GM10847 (cell line): ENCODE measurements around the gene LPP.

Source experiments
- POLR2A ChIP-seq: IDR thresholded peaks from 2 replicates; pipeline ENCODE4 v1.6.1; 2011; ENCODE audit not compliant: insufficient read length; ENCODE audit errors: extremely low read depth

Gene LPP

GRCh38 chr3:188341501-188341900, 187.5 kb downstream of the LPP start:
- no peak for TF ChIP-seq POLR2A

DNA sequence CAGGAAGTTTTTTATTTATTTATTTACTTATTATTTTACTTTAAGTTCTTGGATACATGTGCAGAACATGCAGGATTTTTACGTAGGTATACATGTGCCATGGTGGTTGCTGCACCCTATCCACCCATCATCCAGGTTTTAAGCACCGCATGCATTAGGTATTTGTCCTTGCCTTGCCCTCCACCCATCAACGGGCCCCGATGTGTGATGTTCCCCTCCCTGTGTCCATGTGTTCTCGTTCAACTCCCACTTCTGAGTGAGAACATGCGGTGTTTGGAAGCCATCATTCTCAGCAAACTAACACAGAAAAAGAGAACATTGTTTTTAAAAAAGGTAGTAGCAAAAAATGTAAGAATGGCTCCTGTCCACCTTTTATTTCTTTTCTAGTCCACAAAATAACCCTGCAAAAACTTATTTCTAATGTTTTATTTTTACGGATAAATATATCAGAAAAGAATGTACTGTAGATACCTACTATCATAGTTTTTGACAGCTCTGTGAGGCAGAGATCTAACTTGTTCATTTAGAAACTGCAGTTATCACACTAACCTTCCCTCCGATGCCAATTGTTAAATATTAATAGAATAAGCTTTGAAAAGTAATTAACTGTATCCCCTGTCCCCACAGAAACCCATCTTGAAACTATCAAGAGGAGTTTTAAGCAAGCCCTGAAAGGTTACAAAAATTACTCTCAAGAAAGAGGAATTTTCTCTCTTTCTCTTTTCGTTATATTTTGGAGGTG, 189.2 kb downstream of the LPP start:
- TF ChIP-seq POLR2A = no peak

GRCh38 chr3:188343894-188344293, 189.9 kb downstream of the LPP start:
- TF ChIP-seq POLR2A = no peak

DNA sequence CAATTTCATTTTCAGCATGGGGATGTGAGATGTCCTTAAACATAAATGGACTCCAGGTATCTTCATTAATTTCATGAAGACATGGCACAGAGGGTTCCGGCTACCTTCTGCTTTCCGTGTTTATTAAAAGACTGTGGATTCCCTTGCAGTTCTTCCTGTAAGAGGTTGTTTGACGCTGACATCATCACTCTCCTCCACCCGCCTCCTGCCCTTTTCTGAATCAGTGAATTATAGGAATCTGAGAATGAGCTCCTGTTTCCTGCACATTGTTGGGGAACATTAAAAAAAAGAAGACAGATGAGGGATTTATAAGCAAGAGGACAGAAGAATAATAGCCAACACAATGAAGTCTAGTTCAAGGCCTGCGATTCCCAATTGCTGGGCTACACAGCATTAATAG, 191.3 kb downstream of the LPP start:
- no peak for TF ChIP-seq POLR2A

DNA sequence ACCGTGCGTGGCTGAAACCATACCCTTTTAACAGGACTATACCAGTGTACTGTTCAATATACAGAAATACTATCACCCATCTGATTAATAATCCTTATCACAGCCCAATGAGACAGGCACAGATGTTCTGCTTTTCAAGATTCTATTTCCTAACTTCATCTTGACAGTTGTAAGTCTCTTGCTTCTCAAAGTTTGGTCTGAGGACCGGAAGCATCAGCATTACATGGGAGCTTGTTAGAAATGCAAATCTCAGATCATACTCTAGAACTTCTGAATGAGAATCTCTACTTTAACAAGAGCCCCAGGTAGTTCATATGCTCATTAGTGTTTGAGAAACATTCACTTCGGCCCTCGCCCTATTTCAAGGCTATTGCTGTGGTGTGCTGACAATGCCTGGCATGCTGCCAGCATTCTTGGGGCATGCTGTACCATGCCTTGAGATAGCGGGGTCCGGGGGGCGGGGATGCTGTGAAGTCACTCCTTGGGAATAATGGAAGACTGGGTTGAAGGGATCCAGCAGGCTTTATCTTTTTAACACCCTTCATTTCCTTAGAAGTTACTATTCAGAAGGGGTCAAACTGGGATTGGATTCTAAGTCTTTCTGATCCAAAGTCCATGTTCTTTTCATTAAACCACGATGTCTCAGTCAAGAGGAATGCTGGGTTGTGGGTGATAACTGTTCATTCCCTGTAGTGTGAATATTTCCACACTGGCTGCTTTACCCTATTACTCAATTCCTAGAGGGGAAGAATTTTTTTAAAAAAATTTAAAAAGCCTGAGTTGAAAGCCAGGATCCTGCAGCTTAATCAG, 194.7 kb downstream of the LPP start:
- no peak for TF ChIP-seq POLR2A

DNA sequence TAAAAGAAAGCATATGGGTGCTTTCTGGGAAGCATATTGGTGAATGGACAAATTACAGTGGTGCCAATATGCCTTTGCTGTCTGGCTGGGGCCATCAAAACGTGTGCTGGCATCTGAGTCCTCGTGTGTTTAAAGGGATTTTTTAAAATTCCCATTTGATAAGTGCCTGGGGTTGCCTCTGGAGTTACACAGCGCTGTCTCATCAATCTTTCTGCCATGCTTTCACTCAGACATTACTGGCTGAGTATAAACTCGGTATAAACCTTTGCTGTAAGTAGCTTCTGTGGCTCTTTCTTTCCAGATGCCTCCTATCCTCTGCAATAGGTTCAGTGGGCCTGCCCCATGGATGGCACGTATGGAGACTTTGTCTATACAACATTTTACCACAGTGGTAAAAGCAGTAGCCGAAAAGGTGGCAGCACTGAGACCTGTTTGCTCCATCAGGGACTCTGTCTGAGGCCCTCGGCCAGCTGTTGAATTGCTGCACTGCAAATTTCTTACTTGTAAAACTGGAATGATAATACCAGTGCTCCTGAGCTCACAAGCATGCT, 195.5 kb downstream of the LPP start:
- TF ChIP-seq POLR2A = no peak

GRCh38 chr3:188349933-188350332, 196.0 kb downstream of the LPP start:
- no peak for TF ChIP-seq POLR2A

- TF ChIP-seq POLR2A = no peak
These were observed 197.0 kb downstream of the LPP start for GRCh38 chr3:188350961-188351360.

DNA sequence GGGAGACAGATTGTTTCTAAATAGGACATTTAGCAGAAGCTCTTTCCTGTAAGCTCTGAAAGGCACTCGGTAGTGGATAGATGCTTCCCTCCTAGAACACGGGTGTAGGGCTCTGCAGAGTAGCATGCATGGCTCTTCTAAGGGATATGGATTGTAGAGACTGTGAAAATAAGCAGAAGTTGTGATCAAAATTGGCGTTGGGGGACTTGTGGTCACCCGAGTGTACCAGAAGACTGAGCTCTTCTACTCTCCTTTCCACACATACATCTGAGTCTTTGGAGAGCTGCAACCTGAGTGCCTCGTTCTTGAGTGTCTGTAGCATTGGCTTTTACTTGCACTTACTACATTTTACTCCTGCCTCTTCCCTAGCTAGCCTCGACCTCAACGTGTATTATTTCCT, 197.7 kb downstream of the LPP start:
- no peak for TF ChIP-seq POLR2A

GRCh38 chr3:188352196-188352927, 198.4 kb downstream of the LPP start:
- no peak for TF ChIP-seq POLR2A

GRCh38 chr3:188353426-188353825, 199.5 kb downstream of the LPP start:
- no peak for TF ChIP-seq POLR2A

DNA sequence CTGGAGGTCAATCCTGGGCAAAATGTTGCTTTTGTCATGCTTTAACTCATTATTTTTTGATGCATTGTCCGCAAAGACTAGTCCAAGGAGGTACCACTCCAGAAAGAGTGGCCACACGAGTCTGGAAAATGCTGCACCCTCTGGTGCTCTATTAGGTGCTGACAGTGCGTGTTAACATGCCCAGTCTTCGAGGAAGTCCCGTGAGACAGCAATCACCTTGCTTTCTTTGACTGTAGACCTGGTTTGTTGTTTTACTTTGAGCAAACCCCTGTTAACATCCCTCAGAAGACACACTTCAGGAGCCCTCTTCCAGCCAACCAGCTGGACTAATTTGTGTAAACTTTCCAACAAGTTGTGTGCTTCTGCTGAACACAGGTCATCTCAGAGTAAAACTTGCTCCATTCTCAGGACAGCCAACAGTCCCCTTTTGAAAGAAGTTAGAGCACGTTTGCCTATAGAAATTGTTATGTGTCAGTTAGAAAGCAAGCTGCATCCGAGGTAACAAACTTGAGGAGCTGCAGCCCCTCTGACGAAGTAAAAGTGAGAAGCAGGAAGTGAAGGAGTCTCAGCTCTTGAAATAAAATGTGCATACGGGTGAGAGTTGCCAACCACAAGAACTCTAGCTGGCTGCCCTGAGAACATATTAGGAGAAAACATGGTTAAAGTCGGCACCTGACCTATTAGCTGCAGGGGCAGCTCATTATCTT, 205.0 kb downstream of the LPP start:
- no peak for TF ChIP-seq POLR2A

- no peak for TF ChIP-seq POLR2A
These were observed 206.5 kb downstream of the LPP start for GRCh38 chr3:188360364-188360881.

- TF ChIP-seq POLR2A = no peak
These were observed 207.9 kb downstream of the LPP start for GRCh38 chr3:188361888-188362287.

- TF ChIP-seq POLR2A = no peak
These were observed 208.5 kb downstream of the LPP start for GRCh38 chr3:188362405-188362831.
